Kidney epithelial cell (primary cell): Measurements from ENCODE around the gene PDE2A. TPM values are rescaled to one million over a fixed set of nuclear protein-coding genes. Genes with fewer than 3 reads are reported as not detected.

Experiments
- DNase-seq: peaks from one replicate; pipeline ENCODE4 v3.0.0-alpha.2; 2010; ENCODE audit warnings: low read depth
- H3K27me3 ChIP-seq: 2 replicates; pipeline ENCODE4 v1.6.0; 2011; ENCODE audit warnings: low read length; ENCODE audit not compliant: control insufficient read depth, insufficient read depth
- H3K36me3 ChIP-seq: 2 replicates; pipeline ENCODE4 v1.5.1; 2011; ENCODE audit warnings: low read length; ENCODE audit not compliant: control insufficient read depth, insufficient read depth
- H3K4me3 ChIP-seq: 2 replicates; pipeline ENCODE4 v1.5.1; 2011; ENCODE audit warnings: low read depth, mild to moderate bottlenecking, control low read depth, low read length
- total RNA-seq: library from RNA; depleted of rRNA; stranded (reverse); fragments of >200 nt; gene quantifications from 2 replicates; pipeline ENCODE4 v1.2.3, GENCODE V29; 2015
- TF ChIP-seq, protein P1 (sequence below): IDR thresholded peaks from 2 replicates; pipeline ENCODE4 v1.5.1; 2011; ENCODE audit warnings: mild to moderate bottlenecking, moderate library complexity, low read length, control low read depth, inconsistent platforms; ENCODE audit not compliant: insufficient read depth, poor library complexity, severe bottlenecking

Gene PDE2A
- total RNA-seq, 1 donor from 2014 or later, result 4.3 TPM

DNA sequence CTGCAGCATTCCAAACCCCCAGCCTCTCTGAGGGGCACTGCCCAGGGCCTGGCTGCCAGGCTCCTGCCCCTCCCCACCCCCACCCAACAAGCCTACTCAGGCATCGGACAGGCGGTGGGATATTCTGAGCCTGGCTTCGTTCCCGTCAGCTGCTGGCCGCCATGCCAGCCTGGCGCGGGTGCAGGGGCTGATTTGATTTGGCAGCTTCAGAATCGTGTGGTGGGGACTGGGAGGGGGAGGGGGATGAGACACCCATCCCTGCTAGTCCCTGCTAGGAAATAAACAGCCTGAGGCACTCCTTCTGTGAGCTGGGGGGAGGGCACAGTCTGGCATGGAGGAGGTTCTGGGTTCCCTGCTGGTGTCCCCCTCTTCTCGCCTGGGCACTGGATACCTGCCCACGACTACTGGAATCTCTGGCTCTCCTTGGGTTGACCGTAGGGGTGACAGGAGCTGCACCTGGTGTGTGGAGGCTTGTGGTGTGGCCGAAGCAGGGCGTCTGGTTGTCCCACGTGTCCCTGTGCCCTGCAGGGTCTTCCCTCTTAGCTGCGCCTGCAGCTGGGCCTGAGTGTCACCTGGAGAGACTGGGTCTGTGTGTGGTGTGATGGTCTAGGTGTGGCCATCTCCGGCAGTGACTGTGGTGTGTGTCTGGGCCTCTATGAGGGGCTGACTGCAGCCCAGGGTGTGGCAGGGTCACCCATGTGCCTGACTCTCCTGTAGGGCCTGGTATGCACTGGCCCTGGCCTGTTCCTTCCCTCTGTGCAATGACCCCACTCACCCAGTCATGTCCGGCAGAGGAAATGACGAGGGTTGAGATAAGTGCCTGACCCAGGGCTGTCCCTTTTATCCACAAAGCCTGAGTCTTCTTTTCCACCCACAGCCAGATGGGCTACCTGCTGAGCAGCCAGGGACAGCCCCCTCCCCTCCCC is 42.2 kb downstream of the PDE2A start:
- H3K4me3 ChIP-seq, result no peak overlapping the region
- H3K27me3 ChIP-seq, result peaks cover 16% of the 10 kb centered on the region
- H3K36me3 ChIP-seq, result no peaks in the 10 kb centered on the region
- no peak for DNase-seq
- TF ChIP-seq, protein P1, sequence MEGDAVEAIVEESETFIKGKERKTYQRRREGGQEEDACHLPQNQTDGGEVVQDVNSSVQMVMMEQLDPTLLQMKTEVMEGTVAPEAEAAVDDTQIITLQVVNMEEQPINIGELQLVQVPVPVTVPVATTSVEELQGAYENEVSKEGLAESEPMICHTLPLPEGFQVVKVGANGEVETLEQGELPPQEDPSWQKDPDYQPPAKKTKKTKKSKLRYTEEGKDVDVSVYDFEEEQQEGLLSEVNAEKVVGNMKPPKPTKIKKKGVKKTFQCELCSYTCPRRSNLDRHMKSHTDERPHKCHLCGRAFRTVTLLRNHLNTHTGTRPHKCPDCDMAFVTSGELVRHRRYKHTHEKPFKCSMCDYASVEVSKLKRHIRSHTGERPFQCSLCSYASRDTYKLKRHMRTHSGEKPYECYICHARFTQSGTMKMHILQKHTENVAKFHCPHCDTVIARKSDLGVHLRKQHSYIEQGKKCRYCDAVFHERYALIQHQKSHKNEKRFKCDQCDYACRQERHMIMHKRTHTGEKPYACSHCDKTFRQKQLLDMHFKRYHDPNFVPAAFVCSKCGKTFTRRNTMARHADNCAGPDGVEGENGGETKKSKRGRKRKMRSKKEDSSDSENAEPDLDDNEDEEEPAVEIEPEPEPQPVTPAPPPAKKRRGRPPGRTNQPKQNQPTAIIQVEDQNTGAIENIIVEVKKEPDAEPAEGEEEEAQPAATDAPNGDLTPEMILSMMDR, result no peak

DNA sequence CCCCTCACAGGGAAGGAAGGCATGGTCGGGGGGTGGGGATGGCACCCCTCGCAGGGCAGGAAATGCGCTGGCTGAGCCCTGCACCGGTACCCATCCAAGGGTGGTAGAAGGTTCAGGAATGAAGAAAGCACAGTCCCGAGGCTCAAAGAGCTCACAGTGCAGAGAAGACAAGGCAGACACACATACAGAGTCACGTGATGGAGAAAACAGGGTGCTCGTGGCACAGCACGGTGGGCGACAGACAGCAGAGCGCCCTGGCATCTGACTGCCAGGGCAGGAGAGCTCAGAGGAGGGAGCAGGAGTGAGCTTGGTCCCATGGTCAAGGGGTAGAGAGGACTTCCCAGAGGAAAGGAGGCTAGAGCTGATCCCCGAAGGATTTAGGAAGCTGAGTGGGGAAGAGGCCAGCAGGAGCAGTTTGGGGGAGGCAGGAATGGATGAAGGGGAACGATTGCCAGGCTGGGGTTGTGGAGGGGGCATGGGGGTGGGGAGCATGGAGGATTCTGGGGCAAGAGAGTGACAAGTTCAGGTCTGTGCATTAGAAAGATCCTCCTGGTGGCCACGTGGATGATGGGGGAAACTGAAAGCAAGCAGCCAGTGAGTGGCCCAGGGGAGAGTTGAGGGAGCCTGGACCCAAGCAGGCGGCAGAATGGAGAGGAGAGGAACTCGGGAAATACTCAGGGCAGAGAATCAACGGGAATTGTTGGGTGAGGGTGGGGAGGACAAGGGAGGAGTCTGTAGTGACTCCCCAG is 43.9 kb downstream of the PDE2A start:
- Histone ChIP-seq H3K4me3 (no peak overlapping the region), H3K36me3 (no peaks in the 10 kb centered on the region), H3K27me3 (peaks cover 13% of the 10 kb centered on the region)
- TF ChIP-seq, protein P1, result no peak
- DNase-seq, result no peak

DNA sequence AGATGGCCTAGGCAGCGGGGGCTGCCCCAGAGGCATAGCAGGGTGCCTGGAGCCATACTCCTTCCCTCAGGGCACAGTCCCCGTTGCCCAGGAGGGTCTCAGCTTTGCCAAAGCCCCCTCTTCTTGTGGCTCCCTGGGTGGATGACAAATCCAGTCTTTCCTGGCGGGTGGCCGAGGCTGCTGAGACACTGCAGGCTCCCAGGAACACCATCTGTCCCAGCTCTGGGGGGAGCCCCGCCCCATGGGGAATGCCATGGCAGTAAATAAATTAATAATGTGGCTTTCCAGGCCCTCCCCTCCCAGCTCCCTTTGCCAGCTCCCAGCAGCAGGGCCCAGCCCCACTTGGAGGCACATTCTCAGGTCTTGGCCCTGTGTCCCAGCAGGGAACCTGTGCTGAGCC is 45.0 kb downstream of the PDE2A start:
- Histone ChIP-seq H3K4me3 (no peak overlapping the region), H3K27me3 (peaks cover 12% of the 10 kb centered on the region), H3K36me3 (no peaks in the 10 kb centered on the region)
- TF ChIP-seq, protein P1, result no peak
- no peak for DNase-seq

DNA sequence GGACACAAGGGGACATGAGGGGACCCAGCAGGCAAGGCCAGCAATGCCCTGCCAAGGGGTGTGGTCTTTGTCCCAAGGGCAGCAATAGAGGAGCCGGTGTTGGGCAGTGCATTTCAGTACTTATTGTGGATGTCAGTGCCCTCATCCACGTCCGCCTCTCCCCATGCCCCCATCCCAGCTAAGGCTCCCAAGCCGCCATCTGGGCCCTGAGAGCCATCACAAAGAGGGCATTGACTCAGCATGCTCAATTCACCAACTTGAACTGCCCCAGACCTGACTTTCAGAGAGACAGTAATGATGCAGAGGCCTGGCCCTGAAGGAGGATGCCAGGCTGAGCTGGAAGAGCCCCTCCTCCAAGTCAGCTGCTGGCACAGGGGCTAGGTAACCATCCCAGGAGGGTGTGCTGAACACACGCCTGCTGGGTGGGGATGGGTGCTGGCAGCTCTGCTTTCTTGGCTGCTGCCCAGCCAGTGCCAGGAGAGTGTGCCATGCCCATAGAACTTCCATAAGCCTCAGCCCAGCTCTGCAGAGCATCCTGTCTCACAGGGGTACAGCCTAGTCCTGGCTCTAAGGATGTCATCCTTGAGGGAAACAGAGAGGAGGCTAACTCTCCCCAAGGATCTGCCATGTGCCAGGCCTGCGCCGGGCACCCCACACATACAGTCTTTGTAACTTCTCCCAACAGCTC is 46.5 kb downstream of the PDE2A start:
- DNase-seq, result no peak
- TF ChIP-seq, protein P1, result no peak
- Histone ChIP-seq H3K36me3 (no peaks in the 10 kb centered on the region), H3K4me3 (no peak overlapping the region), H3K27me3 (peaks cover 15% of the 10 kb centered on the region)

DNA sequence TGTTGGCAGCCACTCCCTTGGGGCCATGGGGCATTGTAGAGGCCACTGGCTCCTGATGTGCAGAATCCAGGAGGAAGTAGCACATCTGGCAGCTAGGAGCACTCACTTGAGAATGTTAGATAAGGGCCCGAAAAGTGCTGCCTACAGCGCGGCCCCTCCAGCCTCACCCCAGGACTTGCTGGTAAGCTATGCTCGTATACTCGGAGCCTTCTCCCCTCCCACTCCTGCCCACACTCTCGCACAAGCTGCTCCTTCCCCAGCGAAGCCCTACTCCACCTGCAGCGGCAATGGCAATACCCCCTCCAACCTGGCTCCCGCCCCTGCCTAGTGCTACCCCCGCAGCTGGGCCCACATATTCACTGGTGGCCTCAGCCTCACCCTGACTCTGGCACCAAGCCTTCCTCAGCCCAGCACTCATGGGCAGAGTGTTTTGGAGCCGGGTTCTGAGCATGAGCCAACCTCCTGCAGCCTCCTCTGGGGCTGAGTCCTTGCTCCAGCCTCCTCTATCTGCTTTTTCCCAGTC is 47.7 kb downstream of the PDE2A start:
- DNase-seq, result no peak
- Histone ChIP-seq H3K4me3 (no peak overlapping the region), H3K36me3 (no peaks in the 10 kb centered on the region), H3K27me3 (peaks cover 15% of the 10 kb centered on the region)
- TF ChIP-seq, protein P1, result no peak
